HG02642 (cell line): ENCODE measurements around the gene ORM2.
"Not testable (repeated sequence)": the region's sequence is repeated elsewhere in the genome, so short reads cannot be mapped to it uniquely, and the experiment has no call there.

Experiments used
- ATAC-seq: cut with Tn5 transposase; IDR thresholded peaks from one replicate; pipeline ENCODE4 v1.9.1; 2021; ENCODE audit warnings: mild to moderate bottlenecking; ENCODE audit not compliant: unreplicated experiment, poor library complexity

ORM2 gene

GRCh38 chr9:114329625-114330022, at the start of gene ORM2:
Gene ORM2 (plus strand): TSS chr9:114329869. CDS start chr9:114329905, 36 bp downstream.
- not testable (repeated sequence) for ATAC-seq

- ATAC-seq, result no peak
These were observed 48.8 kb upstream of the ORM2 start for GRCh38 chr9:114280636-114281472.

- no peak for ATAC-seq
These were observed 48.1 kb upstream of the ORM2 start for GRCh38 chr9:114281473-114282103.

GRCh38 chr9:114282104-114282485, 47.6 kb upstream of the ORM2 start:
- no peak for ATAC-seq

GRCh38 chr9:114282507-114282906, 47.2 kb upstream of the ORM2 start:
- no peak for ATAC-seq

- ATAC-seq, result no peak
These were observed 46.7 kb upstream of the ORM2 start for GRCh38 chr9:114282926-114283325.

GRCh38 chr9:114283551-114284111, 46.0 kb upstream of the ORM2 start:
- no peak for ATAC-seq

- no peak for ATAC-seq
These were observed 45.2 kb upstream of the ORM2 start for GRCh38 chr9:114284316-114285060.

GRCh38 chr9:114285166-114285867, 44.4 kb upstream of the ORM2 start:
- no peak for ATAC-seq

- ATAC-seq, result no peak
These were observed 43.5 kb upstream of the ORM2 start for GRCh38 chr9:114286146-114286679.

GRCh38 chr9:114287001-114287762, 42.5 kb upstream of the ORM2 start:
- ATAC-seq, result no peak

GRCh38 chr9:114287763-114288192, 41.9 kb upstream of the ORM2 start:
- ATAC-seq, result no peak

- ATAC-seq, result no peak
These were observed 41.2 kb upstream of the ORM2 start for GRCh38 chr9:114288193-114289091.

GRCh38 chr9:114289106-114289505, 40.6 kb upstream of the ORM2 start:
- ATAC-seq, result no peak

GRCh38 chr9:114289571-114290481, 39.8 kb upstream of the ORM2 start:
- no peak for ATAC-seq

- ATAC-seq, result no peak
These were observed 39.1 kb upstream of the ORM2 start for GRCh38 chr9:114290561-114290986.

GRCh38 chr9:114291064-114291474, 38.6 kb upstream of the ORM2 start:
- no peak for ATAC-seq
